NT2/D1 (cell line): Measurements from ENCODE around the gene ZC3H7B.

Experiments used
- YY1 ChIP-seq: IDR thresholded peaks from 2 replicates; pipeline ENCODE4 v1.6.1; 2011; ENCODE audit not compliant: insufficient read length, insufficient read depth
- ZNF274 ChIP-seq: IDR thresholded peaks from 2 replicates; pipeline ENCODE4 v1.6.1; 2011; ENCODE audit warnings: mild to moderate bottlenecking, low read depth, low read length

DNA sequence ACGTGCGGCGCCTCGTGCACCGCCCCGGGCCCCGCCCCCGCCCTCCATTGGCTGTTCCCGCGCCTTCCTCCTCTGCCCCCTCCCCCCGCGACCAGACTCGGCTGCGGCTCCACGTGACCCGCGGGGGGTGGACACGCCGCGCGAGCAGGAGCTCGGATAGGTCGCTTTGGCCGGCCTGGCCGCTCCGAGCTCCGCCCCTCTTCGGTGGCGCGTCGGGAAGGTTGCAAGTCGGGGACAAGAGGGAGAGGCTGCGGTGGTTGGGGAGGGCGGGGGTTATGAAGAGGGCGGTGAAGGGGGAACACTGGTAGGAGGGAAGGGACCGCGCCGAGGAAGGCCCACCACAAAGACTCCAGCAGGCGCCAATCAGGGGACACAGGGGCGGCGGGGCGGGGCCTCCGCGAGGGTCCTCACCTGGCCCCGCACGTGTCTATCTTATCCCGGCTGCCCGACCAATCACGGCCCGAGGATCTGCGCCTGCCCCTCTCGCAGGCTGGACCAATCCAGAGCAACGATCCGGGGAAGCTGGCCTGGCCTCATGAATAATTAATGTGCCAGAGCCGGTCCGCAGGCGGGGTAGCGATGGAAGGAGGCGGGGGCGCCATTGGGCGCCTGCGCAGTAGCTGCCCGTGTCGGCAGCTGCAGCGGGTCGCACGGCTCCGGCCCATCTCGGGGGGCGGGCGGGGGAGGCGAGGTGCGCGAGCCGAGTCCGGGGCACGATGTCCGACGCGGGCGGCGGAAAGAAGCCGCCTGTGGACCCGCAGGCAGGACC lies 80.2 kb downstream of the ZC3H7B start, which contains the start of gene TEF:
- TF ChIP-seq ZNF274 (no peak), YY1 (no peak)
